AG10803 (cell line): ENCODE results near the gene MIER1.
"Not testable (repeated sequence)": the region's sequence is repeated elsewhere in the genome, so short reads cannot be mapped to it uniquely, and the experiment has no call there.

Experiments used
- DNase-seq: peaks from one replicate; pipeline ENCODE4 v3.0.0; 2010; ENCODE audit warnings: low read depth
- H3K4me3 ChIP-seq: 2 replicates; pipeline ENCODE4 v1.5.1; 2011; ENCODE audit warnings: mild to moderate bottlenecking, low read length, control low read depth
- CTCF ChIP-seq: conservative IDR thresholded peaks from 2 replicates; pipeline ENCODE4 v1.5.1; 2011; ENCODE audit warnings: mild to moderate bottlenecking, low read length, control low read depth, inconsistent platforms

Gene MIER1

GRCh38 chr1:66945316-66945715, 20.5 kb downstream of the MIER1 start:
- H3K4me3 ChIP-seq, result no peak overlapping the region
- no peak for DNase-seq
- TF ChIP-seq CTCF, result no peak

GRCh38 chr1:66947267-66947666, 22.5 kb downstream of the MIER1 start:
- DNase-seq, result no peak
- TF ChIP-seq CTCF, result no peak

GRCh38 chr1:66951513-66951912, 26.7 kb downstream of the MIER1 start:
- no peak overlapping the region for H3K4me3 ChIP-seq
- no peak for TF ChIP-seq CTCF
- DNase-seq, result peak; percentile 83

More at GRCh38 chr1:66947267-66947666, 22.5 kb downstream of the MIER1 start:
- no peak overlapping the region for H3K4me3 ChIP-seq

- no peak for TF ChIP-seq CTCF
- no peak overlapping the region for H3K4me3 ChIP-seq
- no peak for DNase-seq
These were observed 29.4 kb downstream of the MIER1 start for GRCh38 chr1:66954208-66954607.

GRCh38 chr1:66957938-66958337, 33.1 kb downstream of the MIER1 start:
- TF ChIP-seq CTCF, result no peak
- no peak for DNase-seq
- H3K4me3 ChIP-seq, result no peak overlapping the region

- H3K4me3 ChIP-seq, DNase-seq: not testable (repeated sequence)
These were observed 41.5 kb downstream of the MIER1 start for GRCh38 chr1:66966188-66966873.

GRCh38 chr1:66968574-66968973, 43.8 kb downstream of the MIER1 start:
- no peak for TF ChIP-seq CTCF
- no peak for DNase-seq

More at GRCh38 chr1:66968574-66968973, 43.8 kb downstream of the MIER1 start:
- no peak overlapping the region for H3K4me3 ChIP-seq
